BE2C (cell line): ENCODE results near the gene HRH1.
"Not testable (repeated sequence)": the region's sequence is repeated elsewhere in the genome, so short reads cannot be mapped to it uniquely, and the experiment has no call there.

ENCODE experiments used
- DNase-seq: peaks from one replicate; pipeline ENCODE4 v3.0.0-alpha.2; 2020
- H3K27me3 ChIP-seq: fragments of 250-450 bp; sonication (Bioruptor Pico); 2 replicates; pipeline ENCODE4 v1.5.1; 2020; ENCODE audit warnings: mild to moderate bottlenecking
- H3K36me3 ChIP-seq: fragments of 250-450 bp; sonication (Bioruptor Pico); 2 replicates; pipeline ENCODE4 v1.5.1; 2020; ENCODE audit warnings: mild to moderate bottlenecking
- H3K4me1 ChIP-seq: fragments of 250-450 bp; sonication (Bioruptor Pico); 2 replicates; pipeline ENCODE4 v1.5.1; 2020
- H3K4me3 ChIP-seq: 2 replicates; pipeline ENCODE4 v1.5.1; 2011; ENCODE audit warnings: low read depth, low read length
- H3K9me3 ChIP-seq: fragments of 250-450 bp; sonication (Bioruptor Pico); 2 replicates; pipeline ENCODE4 v1.5.1; 2020
- CTCF ChIP-seq: IDR thresholded peaks from 2 replicates; pipeline ENCODE4 v1.5.1; 2012; ENCODE audit warnings: mild to moderate bottlenecking, low read depth, low read length

The HRH1 gene

GRCh38 chr3:11131371-11131770 is 22.9 kb upstream of the HRH1 start:
- TF ChIP-seq CTCF = no peak
- no peak overlapping the region for H3K4me3 ChIP-seq
- H3K36me3 ChIP-seq = no peaks in the 10 kb centered on the region
- no peaks in the 10 kb centered on the region for H3K27me3 ChIP-seq
- H3K4me1 ChIP-seq = no peaks in the 10 kb centered on the region
- DNase-seq = no peak
- no peaks in the 10 kb centered on the region for H3K9me3 ChIP-seq

- not testable (repeated sequence) for H3K4me1 ChIP-seq, H3K4me3 ChIP-seq, H3K36me3 ChIP-seq
Observed at GRCh38 chr3:11131886-11132285, 22.4 kb upstream of the HRH1 start.

DNA sequence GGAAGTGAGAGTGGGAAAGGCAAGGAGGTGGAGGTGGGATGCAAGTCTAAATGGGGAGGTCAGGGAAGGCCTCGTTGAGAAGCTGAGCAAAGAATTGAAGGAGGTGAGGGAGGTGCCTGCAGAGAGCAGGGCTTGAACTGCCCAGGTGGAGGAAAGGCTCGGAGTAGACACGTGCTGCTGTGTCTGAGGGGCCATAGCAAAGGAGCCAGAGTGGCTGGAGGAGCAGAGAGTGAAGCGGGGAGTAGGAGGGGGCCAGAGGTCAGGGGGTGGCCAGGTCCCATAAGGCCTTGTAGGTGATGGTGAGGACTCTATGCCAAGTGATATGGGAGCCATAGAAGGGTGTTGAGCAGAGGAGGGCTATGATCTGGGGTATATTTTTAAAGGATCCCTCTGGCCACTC is 21.4 kb upstream of the HRH1 start:
- H3K9me3 ChIP-seq = no peaks in the 10 kb centered on the region
- TF ChIP-seq CTCF = no peak
- DNase-seq = no peak
- H3K4me1 ChIP-seq = no peaks in the 10 kb centered on the region
- no peaks in the 10 kb centered on the region for H3K27me3 ChIP-seq
- H3K36me3 ChIP-seq = no peaks in the 10 kb centered on the region
- no peak overlapping the region for H3K4me3 ChIP-seq

More at GRCh38 chr3:11131886-11132285, 22.4 kb upstream of the HRH1 start:
- not testable (repeated sequence) for H3K27me3 ChIP-seq, DNase-seq, H3K9me3 ChIP-seq

DNA sequence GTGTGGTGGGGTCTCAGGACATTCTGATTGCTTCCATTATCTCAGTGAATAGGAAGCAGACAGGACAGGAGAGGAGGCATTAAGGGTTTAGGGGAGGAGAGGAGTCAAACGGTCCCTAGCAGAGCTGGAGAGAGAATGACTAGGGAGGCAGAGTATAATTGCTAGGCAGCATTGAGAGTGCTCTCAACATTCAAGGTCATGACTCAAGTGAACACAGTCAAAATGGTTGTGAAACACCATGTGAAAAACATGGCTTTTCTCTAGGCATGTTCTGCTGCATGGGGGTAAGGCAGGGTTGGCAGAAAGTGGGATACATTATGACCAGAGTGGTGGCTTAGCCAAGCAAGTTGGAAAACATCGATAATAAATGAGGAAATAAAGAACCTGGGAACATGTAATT is 19.5 kb upstream of the HRH1 start:
- H3K4me1 ChIP-seq = no peaks in the 10 kb centered on the region
- DNase-seq = no peak
- no peaks in the 10 kb centered on the region for H3K36me3 ChIP-seq
- TF ChIP-seq CTCF = no peak
- H3K9me3 ChIP-seq = no peaks in the 10 kb centered on the region
- no peak overlapping the region for H3K4me3 ChIP-seq
- no peaks in the 10 kb centered on the region for H3K27me3 ChIP-seq

- no peaks in the 10 kb centered on the region for H3K27me3 ChIP-seq
- DNase-seq = no peak
- H3K4me1 ChIP-seq = no peaks in the 10 kb centered on the region
- no peak for TF ChIP-seq CTCF
- H3K36me3 ChIP-seq = no peaks in the 10 kb centered on the region
- H3K9me3 ChIP-seq = no peaks in the 10 kb centered on the region
- no peak overlapping the region for H3K4me3 ChIP-seq
Observed at GRCh38 chr3:11136116-11136515, 18.2 kb upstream of the HRH1 start.

DNA sequence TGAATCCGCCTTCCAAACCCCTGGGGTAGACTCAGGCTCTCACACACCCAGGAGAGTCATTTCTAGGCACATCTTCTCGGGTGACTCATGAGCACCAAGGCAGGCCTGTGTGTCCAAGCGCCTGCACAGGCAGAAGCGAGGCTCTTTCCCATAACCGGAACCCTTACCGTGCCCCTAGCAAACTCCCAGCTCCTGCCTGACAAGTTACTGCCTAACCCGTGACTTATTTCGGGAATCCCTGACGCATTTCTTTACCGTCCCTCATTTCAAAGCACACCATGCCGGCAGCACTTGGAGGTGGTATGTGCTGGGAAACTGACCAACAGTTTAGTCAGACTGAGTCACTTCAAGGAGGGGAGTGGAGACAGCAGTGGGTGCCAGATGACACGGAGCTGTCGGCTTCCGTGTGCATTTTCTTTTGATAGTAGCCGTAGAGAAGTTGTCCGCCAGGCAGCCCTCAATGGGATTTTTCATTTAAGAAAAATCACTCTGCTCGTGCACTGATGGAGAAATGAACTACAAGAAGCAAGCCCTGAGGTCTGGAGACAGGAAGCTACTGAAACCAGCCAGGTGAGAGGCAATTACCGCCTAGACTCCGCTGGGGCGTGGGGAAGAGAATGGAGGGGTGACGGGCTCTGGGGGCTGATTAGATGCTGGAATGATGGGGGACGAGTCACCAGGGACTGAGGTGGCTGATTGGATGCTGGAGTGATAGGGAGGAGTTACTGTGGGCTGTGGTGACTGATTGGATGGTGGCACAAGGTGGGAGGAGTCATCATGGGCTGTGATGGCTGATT is 17.3 kb upstream of the HRH1 start:
- peak overlapping the region; percentile 66 for H3K4me3 ChIP-seq
- peak; percentile 83 for DNase-seq
- no peaks in the 10 kb centered on the region for H3K4me1 ChIP-seq
- H3K27me3 ChIP-seq = no peaks in the 10 kb centered on the region
- H3K36me3 ChIP-seq = no peaks in the 10 kb centered on the region
- H3K9me3 ChIP-seq = no peaks in the 10 kb centered on the region
- TF ChIP-seq CTCF = no peak
